Lower leg skin (tissue), 3 donors: ENCODE data around the gene INTS2.

Source experiments
- CTCF ChIP-seq, 3 donors: fragments of 450-650 bp; IDR thresholded peaks; one replicate each; pipeline ENCODE4 v1.5.1; 2016; ENCODE audit warnings: antibody characterized with exemption in 3 of 3, mild to moderate bottlenecking in 3 of 3, moderate library complexity in 2 of 3
- POLR2A ChIP-seq, 2 donors: fragments of 450-650 bp; IDR thresholded peaks; one replicate each; pipeline ENCODE4 v1.6.1; 2016 to 2017; ENCODE audit warnings: antibody characterized with exemption in 2 of 2, mild to moderate bottlenecking in 1 of 2, moderate library complexity in 1 of 2

DNA sequence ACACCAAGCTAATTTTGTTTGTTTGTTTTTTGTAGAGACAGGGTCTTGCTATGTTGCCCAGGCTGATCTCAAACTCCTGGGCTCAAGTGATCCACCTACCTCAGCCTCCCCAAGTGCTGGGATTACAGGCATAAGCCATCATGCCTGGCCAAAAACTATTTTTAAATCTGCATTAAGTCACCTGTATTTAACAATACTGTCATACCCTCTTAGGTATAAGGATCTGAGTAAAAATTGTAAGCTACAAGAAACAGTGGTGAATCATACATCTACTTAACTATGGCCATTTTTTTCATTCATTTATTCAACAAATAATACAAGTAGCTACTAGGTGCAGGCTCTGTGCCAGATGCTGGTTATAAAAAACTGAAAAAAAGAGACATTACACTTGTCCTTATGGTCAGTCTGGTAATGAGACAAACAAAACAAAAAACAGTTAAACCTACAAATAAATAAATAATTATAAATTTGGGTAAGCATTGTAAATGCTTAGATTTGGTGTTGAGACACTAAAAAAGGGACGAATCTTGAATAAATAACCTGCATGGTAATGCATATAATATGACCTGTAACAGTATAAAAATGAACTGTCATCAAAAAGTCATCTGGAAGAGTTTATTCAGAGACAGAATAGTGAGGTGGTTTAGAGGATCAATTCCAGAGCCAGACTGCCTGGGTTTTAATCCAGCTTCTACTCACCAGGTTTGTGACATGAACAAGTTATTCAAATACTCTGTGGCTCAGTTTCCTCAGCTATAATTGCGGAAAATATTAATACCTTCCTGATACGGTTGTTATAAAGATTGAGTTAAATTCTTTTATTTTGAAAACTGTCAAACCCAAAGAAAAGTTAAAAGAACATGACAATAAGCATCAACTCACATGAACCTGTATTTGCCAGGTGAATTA is 91.3 kb downstream of the INTS2 start:
- no peak for TF ChIP-seq POLR2A (IDR thresholded peaks at IDR 0.05)
- TF ChIP-seq CTCF (IDR thresholded peaks at IDR 0.05) = no peak
